ENCODE results near the gene STAT2.
"Not testable (repeated sequence)": the region's sequence is repeated elsewhere in the genome, so short reads cannot be mapped to it uniquely, and the experiment has no call there.

STAT2 gene

DNA sequence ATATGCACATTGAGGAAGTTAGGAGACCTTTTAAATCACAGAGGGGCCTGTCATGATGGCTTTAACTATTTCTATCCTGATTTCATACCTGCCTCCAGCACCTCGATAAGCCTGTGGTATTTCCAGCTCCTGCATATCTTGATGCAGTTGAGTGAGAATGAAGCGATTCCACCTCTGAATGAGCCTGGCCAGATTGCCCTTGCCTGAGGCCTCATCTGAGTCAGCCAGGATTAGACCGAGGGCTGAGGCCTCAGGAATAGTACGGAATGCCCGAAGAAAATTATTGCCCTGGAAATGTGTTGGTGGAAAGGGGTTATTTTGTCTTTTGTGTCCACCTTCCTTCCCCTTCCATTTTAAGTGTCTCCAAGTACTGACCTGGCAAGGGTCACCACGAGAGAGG, 35.7 kb downstream of the STAT2 start:
- Histone ChIP-seq H3K9ac (ENCODE audit: low read depth, low read length) (no peak overlapping the region), H3K27me3 (ENCODE audit: insufficient read depth, low read length) (no peaks in the 10 kb centered on the region), H3K4me1 (ENCODE audit: insufficient read depth, low read length) (no peaks in the 10 kb centered on the region), H3K4me3 (ENCODE audit: low read length) (no peak overlapping the region), H3K36me3 (ENCODE audit: insufficient read depth, low read length) (peaks cover 65% of the 10 kb centered on the region), H3K9me3 (ENCODE audit: insufficient read depth, low read depth, low read length) (no peaks in the 10 kb centered on the region), H3K27ac (ENCODE audit: low read depth, low read length) (no peak overlapping the region)
- 94% methylated on average over 6 of the region's 6 CpGs for WGBS

DNA sequence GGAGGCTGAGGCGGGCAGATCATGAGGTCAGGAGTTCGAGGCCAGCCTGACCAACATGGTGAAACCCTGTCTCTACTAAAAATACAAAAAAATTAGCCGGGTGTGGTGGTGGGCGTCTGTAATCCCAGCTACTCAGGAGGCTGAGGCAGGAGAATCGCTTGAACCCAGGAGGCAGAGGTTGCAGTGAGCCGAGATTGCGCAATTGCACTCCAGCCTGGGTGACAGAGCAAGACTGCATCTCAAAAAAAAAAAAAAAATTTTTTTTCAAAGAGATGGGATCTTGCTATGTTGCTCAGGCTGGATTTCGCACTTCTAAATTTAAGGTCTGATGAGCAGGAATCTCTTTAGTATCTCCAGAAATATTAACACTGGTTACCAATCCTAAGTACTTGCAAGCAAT, 38.3 kb downstream of the STAT2 start:
- H3K4me1 ChIP-seq (ENCODE audit: insufficient read depth, low read length); H3K27me3 ChIP-seq (ENCODE audit: insufficient read depth, low read length); H3K4me3 ChIP-seq (ENCODE audit: low read length); H3K9me3 ChIP-seq (ENCODE audit: insufficient read depth, low read depth, low read length); H3K9ac ChIP-seq (ENCODE audit: low read depth, low read length); H3K27ac ChIP-seq (ENCODE audit: low read depth, low read length): not testable (repeated sequence)
- 97% methylated on average over 8 of the region's 8 CpGs for WGBS
- H3K36me3 ChIP-seq (ENCODE audit: insufficient read depth, low read length) = peaks cover 60% of the 10 kb centered on the region

DNA sequence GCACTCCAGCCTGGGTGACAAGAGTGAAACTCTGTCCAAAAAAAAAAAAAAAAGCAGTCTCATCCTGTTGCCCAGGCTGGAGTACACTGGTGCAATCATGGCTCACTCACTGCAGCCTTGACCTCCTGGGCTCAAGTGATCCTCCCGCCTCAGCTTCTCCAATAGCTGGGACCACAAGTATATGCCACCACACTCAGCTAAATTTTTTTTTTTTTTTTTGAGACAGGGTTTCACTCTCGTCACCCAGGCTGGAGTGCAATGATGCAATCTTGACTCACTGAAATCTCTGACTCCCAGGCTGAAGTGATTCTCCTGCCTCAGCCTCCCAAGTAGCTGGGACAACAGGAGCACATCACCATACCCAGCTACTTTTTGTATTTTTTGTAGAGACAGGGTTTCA, 38.9 kb downstream of the STAT2 start:
- 90% methylated on average over 2 of the region's 2 CpGs for WGBS

DNA sequence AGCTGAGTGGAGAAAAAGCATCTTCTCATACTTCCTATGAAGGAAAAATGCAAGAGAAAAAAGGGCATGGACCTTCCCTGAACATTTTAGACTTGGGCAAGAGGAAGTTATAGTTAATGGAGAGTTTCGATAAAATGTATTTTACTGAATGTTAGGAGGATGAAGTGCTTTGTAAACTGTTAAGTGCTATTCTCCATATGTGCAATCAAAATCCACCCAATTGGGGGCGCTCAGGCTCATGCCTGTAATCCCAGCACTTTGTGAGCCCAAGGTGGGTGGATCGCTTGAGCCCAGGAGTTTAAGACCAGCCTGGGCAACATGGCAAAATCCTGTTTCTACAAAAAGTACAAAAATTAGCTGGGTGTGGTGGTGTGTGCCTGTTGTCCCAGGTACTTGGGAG, 42.2 kb downstream of the STAT2 start:
- H3K27me3 ChIP-seq (ENCODE audit: insufficient read depth, low read length) = no peaks in the 10 kb centered on the region
- no peak overlapping the region for H3K4me3 ChIP-seq (ENCODE audit: low read length)
- WGBS = 77% methylated on average over 3 of the region's 3 CpGs
- H3K9me3 ChIP-seq (ENCODE audit: insufficient read depth, low read depth, low read length) = no peaks in the 10 kb centered on the region
- no peak overlapping the region for H3K27ac ChIP-seq (ENCODE audit: low read depth, low read length)
- H3K36me3 ChIP-seq (ENCODE audit: insufficient read depth, low read length) = peaks cover 42% of the 10 kb centered on the region
- H3K9ac ChIP-seq (ENCODE audit: low read depth, low read length) = no peak overlapping the region
- H3K4me1 ChIP-seq (ENCODE audit: insufficient read depth, low read length) = peaks cover 8% of the 10 kb centered on the region; the same call in 1 of the 2 replicates

More for the DNA sequence above, 38.9 kb downstream of the STAT2 start:
- Histone ChIP-seq H3K36me3 (ENCODE audit: insufficient read depth, low read length) (peaks cover 54% of the 10 kb centered on the region), H3K9ac (ENCODE audit: low read depth, low read length) (no peak overlapping the region), H3K27ac (ENCODE audit: low read depth, low read length) (no peak overlapping the region), H3K4me3 (ENCODE audit: low read length) (no peak overlapping the region), H3K4me1 (ENCODE audit: insufficient read depth, low read length) (peaks cover 3% of the 10 kb centered on the region; the same call in 1 of the 2 replicates), H3K27me3 (ENCODE audit: insufficient read depth, low read length) (no peaks in the 10 kb centered on the region), H3K9me3 (ENCODE audit: insufficient read depth, low read depth, low read length) (no peaks in the 10 kb centered on the region)

DNA sequence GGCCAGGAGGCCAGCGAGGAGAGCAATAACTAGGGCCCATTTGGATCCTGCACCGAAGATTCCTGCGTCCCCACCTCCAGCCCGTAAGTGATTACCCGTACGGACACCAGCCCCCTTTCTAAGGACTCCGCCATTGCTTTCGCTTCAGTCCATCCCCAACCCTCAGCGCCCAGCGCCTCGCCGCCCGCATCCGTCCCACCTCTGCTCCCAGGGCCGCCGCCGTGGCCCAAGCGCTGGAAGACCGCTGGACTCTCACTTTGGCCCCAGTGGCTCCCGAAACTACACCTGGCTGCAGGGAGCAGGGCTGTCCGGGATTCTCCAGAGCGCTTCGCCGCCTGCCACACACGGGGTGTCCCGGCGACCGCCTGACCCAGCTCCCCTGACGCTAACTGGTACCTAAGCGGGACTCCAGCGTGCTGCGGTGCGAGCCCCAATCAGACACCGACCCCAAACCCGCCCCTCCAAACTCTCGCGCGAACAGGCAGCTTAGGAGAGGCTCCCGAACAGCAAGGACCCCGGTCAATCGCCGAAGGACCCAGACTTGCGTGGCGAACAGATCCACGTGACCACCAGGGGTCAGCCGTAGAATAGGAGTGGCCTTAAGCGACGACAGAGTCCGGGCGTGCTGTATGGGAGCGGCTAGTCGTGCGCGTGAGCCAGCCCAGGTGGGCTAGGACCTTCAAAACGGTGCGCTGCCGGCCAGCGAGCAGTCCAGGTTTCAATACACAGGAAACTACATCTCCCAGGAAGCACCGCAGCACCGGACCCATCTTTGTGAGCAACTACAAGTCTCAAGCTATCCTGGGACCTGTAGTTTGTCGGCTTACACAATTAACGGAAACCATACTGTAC, 44.1 kb downstream of the STAT2 start, which contains the start of gene CNPY2:
TSS of gene CNPY2 (minus strand) at position 367 of the 852 bp plus-strand sequence. CDS start 771 bp downstream, outside the sequence.
- peaks cover 8% of the 10 kb centered on the region; the same call in 1 of the 2 replicates for H3K4me1 ChIP-seq (ENCODE audit: insufficient read depth, low read length)
- peak within 1 kb of the TSS; percentile 98 for H3K9ac ChIP-seq (ENCODE audit: low read depth, low read length)
- H3K36me3 ChIP-seq (ENCODE audit: insufficient read depth, low read length) = peaks cover 45% of the 10 kb centered on the region
- no peaks in the 10 kb centered on the region for H3K27me3 ChIP-seq (ENCODE audit: insufficient read depth, low read length)
- WGBS = under 1% methylated on average over 62 of the region's 62 CpGs
- no peaks in the 10 kb centered on the region for H3K9me3 ChIP-seq (ENCODE audit: insufficient read depth, low read depth, low read length)
- H3K27ac ChIP-seq (ENCODE audit: low read depth, low read length) = peak within 1 kb of the TSS; percentile 94
- H3K4me3 ChIP-seq (ENCODE audit: low read length) = peak within 1 kb of the TSS; percentile 97

DNA sequence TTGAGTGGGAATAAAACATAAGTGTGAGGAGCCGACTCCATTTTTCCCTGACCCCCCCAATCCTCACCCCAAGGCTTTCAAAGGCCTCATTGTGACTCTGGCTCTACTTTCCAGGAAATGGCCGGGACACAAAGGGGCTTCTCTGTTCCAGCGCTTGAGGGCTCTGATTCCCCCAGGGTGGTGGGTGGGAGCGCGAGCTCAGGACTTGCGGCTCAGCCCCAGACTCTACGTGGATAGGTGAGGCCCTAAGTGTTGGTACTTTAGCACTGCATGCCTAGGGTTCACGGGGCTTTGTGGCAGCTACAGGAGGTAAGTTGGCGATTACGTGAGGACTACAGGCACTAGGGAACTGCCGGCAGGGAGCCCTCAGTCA, 44.7 kb downstream of the STAT2 start:
- Histone ChIP-seq H3K36me3 (ENCODE audit: insufficient read depth, low read length) (peaks cover 51% of the 10 kb centered on the region), H3K27ac (ENCODE audit: low read depth, low read length) (peak overlapping the region; percentile 94)
- WGBS = 2% methylated on average over 11 of the region's 11 CpGs

DNA sequence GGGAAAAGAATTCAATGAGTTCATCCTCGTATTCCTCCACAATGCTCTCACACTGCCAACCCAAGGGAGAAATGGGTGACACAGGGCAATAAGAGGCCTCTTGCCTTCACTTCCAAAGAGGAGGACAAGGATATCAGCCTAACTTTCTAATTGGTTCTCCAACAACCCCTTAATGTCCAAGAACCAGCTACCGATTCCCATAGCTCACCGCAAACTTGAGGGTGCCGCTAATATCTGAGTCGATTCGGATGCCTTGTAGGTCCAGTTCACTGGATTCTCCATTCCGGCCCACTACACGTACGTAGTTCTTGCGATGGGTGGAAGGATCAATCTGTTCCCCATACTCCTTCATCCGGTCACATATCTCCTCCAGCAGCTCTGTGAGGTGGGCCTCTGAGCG, 48.9 kb downstream of the STAT2 start:
- no peak overlapping the region for H3K27ac ChIP-seq (ENCODE audit: low read depth, low read length)
- no peaks in the 10 kb centered on the region for H3K27me3 ChIP-seq (ENCODE audit: insufficient read depth, low read length)
- WGBS = 97% methylated on average over 12 of the region's 12 CpGs
- no peak overlapping the region for H3K9ac ChIP-seq (ENCODE audit: low read depth, low read length)
- peaks cover 4% of the 10 kb centered on the region; the same call in 1 of the 2 replicates for H3K4me1 ChIP-seq (ENCODE audit: insufficient read depth, low read length)
- H3K4me3 ChIP-seq (ENCODE audit: low read length) = no peak overlapping the region
- H3K36me3 ChIP-seq (ENCODE audit: insufficient read depth, low read length) = peaks cover 73% of the 10 kb centered on the region
- H3K9me3 ChIP-seq (ENCODE audit: insufficient read depth, low read depth, low read length) = no peaks in the 10 kb centered on the region

More for the DNA sequence above, 44.7 kb downstream of the STAT2 start:
- Histone ChIP-seq H3K9ac (ENCODE audit: low read depth, low read length) (peak overlapping the region; percentile 98), H3K4me3 (ENCODE audit: low read length) (peak overlapping the region; percentile 97), H3K9me3 (ENCODE audit: insufficient read depth, low read depth, low read length) (no peaks in the 10 kb centered on the region), H3K27me3 (ENCODE audit: insufficient read depth, low read length) (no peaks in the 10 kb centered on the region), H3K4me1 (ENCODE audit: insufficient read depth, low read length) (peaks cover 8% of the 10 kb centered on the region; the same call in 1 of the 2 replicates)

DNA sequence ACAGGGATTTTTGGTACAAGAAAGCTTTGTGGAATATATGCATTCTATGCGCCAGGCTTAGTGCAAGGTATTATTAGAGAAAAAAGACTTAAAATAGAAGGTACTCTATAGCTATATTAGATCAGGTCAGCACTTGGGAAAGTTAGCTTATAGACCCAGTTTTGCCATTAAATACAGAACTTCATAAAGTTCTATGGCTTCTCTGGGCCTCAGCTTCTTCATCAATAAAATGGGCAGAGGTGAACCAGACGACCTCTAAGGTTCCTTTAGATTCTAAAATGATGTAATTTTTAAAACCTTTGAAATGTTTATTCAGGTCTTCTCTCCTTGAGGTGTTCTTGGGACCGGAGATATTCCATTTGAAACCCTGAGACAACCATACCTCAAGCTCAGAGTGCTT, 51.2 kb downstream of the STAT2 start:
- no peaks in the 10 kb centered on the region for H3K4me1 ChIP-seq (ENCODE audit: insufficient read depth, low read length)
- H3K4me3 ChIP-seq (ENCODE audit: low read length) = no peak overlapping the region
- H3K27me3 ChIP-seq (ENCODE audit: insufficient read depth, low read length) = no peaks in the 10 kb centered on the region
- H3K9me3 ChIP-seq (ENCODE audit: insufficient read depth, low read depth, low read length) = no peaks in the 10 kb centered on the region
- H3K27ac ChIP-seq (ENCODE audit: low read depth, low read length) = no peak overlapping the region
- 96% methylated on average over 3 of the region's 3 CpGs for WGBS
- peaks cover 81% of the 10 kb centered on the region for H3K36me3 ChIP-seq (ENCODE audit: insufficient read depth, low read length)
- H3K9ac ChIP-seq (ENCODE audit: low read depth, low read length) = no peak overlapping the region

DNA sequence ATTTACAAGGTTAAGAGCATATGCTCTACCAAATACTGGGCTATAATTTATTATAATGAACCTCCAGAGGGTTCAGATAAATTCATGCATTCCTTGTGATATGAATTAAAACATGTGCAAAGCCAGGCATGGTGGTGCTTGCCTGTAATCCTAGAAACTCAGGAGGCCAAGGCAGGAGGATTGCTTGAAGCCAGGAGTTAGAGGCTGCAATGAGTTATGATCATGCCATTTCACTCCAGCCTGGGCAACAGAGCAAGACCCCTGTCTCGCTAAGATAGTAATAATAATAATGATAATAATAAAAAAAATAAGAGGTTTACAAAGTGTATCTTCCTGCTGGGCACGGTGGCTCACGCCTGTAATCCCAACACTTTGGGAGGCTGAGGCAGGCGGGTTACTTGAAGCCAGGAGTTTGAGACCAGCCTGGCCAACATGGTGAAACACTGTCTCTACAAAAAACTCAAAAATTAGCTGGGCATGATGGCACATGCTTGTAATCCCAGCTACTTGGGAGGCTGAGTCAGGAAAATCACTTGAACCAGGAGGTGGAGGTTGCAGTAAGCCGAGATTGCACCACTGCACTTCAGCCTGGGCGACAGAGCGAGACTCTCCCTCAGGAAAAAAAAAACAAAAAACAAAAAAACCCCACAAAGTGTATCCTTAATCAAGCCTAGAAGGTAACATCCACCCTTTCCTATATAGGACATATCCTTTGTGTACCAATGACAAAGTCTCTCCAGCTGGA, 52.5 kb downstream of the STAT2 start:
- H3K27me3 ChIP-seq (ENCODE audit: insufficient read depth, low read length) = no peaks in the 10 kb centered on the region
- peaks cover 71% of the 10 kb centered on the region for H3K36me3 ChIP-seq (ENCODE audit: insufficient read depth, low read length)
- no peaks in the 10 kb centered on the region for H3K9me3 ChIP-seq (ENCODE audit: insufficient read depth, low read depth, low read length)
- H3K27ac ChIP-seq (ENCODE audit: low read depth, low read length) = no peak overlapping the region
- H3K4me1 ChIP-seq (ENCODE audit: insufficient read depth, low read length) = no peaks in the 10 kb centered on the region
- 98% methylated on average over 6 of the region's 7 CpGs for WGBS
- H3K4me3 ChIP-seq (ENCODE audit: low read length) = no peak overlapping the region
- no peak overlapping the region for H3K9ac ChIP-seq (ENCODE audit: low read depth, low read length)

DNA sequence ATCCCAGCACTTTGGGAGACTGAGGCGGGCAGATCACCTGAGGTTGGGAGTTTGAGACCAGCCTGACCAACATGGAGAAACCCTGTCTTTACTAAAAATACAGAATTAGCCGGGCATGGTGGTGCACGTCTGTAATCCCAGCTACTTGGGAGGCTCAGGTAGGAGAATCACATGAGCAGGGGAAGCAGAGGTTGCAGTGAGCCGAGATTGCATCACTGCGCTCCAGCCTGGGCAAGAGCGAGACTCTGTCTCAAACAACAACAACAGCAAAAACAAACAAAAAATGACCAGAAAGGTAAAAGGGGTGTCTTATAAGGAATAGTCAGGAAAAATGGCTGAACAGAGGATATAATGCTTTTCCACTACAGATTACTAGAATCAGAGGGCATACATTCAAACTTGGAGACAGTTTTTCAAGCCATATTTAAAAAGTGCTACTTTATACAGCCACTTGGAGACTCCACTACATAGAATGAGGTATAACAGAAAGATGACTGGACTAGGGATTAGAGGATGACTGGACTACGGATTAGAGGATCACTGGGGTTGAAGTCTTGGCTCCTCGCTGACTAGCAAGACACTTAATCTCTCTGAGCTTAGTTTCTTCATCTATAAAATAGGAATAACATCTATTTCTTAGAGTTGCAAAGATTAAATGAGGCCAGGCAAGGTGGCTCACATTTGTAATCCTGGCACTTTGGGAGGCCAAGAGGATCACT, 54.9 kb downstream of the STAT2 start:
- no peaks in the 10 kb centered on the region for H3K9me3 ChIP-seq (ENCODE audit: insufficient read depth, low read depth, low read length)
- peaks cover 59% of the 10 kb centered on the region for H3K36me3 ChIP-seq (ENCODE audit: insufficient read depth, low read length)
- H3K4me3 ChIP-seq (ENCODE audit: low read length) = no peak overlapping the region
- H3K4me1 ChIP-seq (ENCODE audit: insufficient read depth, low read length) = peaks cover 8% of the 10 kb centered on the region; the same call in 1 of the 2 replicates
- no peak overlapping the region for H3K27ac ChIP-seq (ENCODE audit: low read depth, low read length)
- H3K27me3 ChIP-seq (ENCODE audit: insufficient read depth, low read length) = no peaks in the 10 kb centered on the region
- H3K9ac ChIP-seq (ENCODE audit: low read depth, low read length) = no peak overlapping the region
- WGBS = 95% methylated on average over 6 of the region's 8 CpGs

DNA sequence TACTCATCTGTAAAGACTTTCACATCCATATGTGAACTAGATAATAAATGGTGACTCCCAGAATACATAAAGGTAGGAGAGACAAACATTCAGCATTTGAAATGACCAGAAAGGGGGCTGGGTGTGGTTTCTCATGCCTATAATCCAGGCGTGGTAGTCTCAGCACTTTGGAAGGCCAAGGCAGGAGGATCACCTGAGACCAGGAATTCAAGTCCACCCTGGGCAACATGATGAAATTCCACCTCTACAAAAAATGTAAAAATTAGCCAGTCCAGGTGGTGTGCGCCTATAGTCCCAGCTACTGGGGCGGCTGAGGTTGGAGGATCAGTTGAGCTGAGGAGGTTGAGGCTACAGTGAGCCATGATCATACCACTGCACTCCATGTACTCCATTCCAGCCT, 55.6 kb downstream of the STAT2 start:
- Histone ChIP-seq H3K27me3 (ENCODE audit: insufficient read depth, low read length) (no peaks in the 10 kb centered on the region), H3K4me3 (ENCODE audit: low read length) (no peak overlapping the region), H3K9me3 (ENCODE audit: insufficient read depth, low read depth, low read length) (no peaks in the 10 kb centered on the region), H3K36me3 (ENCODE audit: insufficient read depth, low read length) (peaks cover 54% of the 10 kb centered on the region), H3K4me1 (ENCODE audit: insufficient read depth, low read length) (peaks cover 9% of the 10 kb centered on the region), H3K27ac (ENCODE audit: low read depth, low read length) (no peak overlapping the region), H3K9ac (ENCODE audit: low read depth, low read length) (no peak overlapping the region)
- 92% methylated on average over 3 of the region's 3 CpGs for WGBS
